Measurements from ENCODE around the gene OGFOD1.
"Not testable (repeated sequence)": the region's sequence is repeated elsewhere in the genome, so short reads cannot be mapped to it uniquely, and the experiment has no call there.

The OGFOD1 gene

DNA sequence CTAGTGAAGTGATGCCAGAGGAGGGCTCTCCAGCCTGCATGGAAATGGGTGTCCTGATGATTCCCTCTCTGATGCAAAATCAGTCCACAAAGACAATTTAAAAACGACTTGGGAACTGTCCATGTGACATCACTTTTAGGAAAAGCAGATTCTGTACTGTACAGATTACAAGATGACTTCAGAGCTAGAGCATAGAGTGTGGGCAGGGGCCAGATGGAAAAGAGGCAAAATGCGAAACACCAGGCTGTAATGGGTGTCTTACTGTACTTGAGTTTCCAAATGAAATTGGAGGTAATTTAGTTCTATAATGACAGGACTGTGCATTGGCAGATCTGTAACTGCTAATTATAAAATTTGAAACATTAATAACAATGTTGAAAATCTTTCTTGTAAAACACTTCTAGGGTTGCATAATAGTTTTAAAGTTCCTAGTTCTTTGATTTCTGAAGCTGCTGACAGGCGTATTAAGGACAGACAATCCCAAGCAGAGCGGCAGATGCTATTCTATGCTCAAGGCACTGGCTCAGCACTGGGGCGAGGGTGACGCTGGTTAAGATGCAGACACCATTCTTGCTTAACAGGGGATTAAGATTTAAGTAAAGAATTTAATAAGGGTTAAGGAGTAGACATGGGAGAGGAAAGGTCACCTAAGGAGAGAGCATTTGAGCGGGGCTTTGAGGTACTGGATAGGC lies 29.6 kb downstream of the OGFOD1 start:
- DNase-seq, result peak; percentile 5 to 37 (median 30)

DNA sequence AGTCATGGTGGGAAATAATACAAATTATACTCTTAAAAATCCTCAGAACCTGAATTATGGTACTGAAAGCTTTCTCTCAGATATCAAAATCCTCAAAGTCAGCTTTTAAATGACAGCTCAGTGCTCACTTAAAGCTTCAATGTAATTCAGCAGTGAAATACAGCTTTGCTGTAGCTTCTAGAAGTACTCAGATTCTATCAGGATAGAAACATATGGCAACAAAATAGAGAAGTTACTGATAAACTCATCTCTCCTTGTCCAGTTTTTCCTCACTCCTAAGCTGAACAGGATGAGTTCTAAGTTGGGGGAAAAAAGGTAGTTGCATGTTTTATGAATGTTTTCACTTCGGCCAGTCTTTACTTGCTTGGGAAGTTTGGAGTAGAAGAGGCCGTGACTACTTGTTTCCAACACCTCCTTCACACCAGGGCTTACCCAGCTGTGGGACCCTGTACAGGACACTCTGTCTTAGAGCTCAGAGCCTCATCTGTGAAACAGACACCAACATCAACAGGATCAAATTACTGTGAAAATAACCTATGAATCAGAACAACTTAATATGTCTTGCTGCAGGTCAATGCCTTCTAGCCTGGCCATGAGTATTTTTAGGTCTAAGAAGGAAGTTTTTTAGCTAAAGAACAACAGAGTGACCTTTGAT lies 30.2 kb downstream of the OGFOD1 start:
- no peak for DNase-seq

DNA sequence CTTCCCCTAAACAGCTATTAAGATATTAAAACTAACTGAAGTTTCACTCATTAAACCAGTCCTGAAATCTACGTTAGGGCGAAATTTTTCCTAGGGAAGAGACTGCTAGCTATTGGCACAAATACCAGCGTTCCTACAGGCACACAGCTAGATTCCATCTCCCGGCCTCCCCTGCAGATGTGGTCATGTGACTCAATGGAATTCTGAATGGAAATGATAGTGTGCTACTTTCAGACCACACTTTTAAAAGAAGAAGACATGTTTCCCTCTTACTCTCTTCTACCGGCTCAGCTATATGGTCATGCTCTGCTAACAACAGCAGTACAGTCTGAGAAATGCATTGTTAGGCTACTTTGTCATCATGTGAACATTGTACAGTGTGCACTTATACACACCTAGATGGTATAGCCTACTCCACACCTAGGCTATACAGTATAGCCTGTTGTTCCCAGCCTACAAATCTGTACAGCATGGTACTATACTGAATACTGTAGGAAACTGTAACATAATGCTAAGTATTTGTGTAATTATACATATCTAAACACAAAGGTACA lies 31.4 kb downstream of the OGFOD1 start:
- no peak for DNase-seq

DNA sequence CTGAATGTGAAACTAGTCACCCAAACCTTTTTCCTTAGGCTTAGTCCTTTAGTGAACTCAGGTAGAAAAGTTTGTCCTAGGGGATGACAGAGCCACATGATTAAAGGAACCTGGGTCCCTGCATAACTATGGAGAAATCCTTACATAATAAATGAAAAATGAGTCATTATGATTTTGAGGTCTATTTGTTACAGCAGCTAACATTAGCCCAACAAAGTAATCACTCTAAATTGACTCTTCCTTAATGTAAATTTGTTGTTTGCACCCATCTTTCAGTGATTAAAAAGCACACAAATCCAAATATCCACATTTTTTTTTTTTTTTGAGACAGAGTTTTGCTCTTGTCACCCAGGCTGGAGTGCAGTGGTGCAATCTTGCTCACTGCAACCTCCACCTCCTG lies 32.0 kb downstream of the OGFOD1 start:
- no peak for DNase-seq

DNA sequence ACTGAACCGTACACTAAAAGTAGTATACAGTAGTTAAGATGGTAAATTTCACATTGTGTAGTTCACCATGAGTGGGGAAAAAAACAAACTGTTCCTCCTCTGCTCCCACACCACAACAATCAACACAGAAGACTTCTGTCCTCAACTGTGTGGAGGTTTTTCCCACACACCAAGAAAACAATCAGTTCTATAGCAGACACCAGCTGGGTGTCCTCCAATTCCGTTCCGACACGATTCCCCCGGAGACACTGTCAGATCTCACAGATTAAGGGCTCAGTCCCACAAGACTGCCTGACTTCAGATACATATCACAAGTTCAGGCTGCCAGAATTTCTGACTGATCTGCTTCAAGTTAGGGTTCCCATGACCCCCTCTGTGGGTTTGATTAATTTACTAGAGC lies 36.7 kb downstream of the OGFOD1 start:
- DNase-seq, result no peak

DNA sequence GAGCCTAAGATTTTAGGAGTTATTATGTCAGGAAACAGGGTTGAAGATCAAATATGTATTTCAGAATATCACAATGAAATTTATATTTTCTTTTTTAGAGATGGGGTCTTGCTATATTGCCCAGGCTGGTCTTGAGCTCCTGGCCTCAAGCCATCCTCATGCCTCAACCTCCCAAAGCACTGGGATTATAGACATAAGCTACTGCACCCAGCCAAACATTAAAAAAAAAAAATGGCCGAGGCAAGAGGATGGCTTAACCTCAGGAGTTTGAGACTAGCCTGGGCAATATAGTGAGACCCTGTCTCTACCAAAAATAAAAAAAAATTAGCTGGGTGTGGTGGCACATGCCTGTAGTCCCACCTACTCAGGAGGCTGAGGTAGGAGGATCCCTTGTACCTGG lies 37.5 kb downstream of the OGFOD1 start:
- DNase-seq, result not testable (repeated sequence)

DNA sequence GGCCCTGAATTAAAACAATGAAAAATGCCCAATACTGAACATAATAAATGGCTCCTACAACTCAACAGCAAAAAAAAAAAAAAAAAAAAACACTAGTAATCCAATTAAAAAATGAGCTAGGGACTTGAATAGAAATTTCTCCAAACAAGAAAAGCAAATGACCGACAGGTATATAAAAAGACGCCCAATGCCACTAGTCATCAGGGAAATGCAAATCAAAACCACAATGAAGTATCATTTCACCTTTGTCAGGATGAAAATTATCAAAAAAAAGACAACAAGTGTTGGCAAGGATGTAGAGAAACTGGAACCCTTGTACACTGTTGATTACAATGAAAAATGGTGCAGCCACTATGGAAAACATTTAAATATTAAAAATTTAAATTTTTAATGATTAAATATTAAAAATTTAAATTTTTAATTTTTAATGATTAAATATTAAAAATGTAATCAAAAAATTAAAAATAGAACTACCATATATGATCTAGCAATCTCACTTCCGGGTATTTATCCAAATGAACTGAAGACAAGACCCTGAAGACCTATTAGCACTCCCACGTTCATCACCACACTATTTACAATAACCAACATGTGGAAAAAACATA lies 40.4 kb downstream of the OGFOD1 start:
- no peak for DNase-seq

DNA sequence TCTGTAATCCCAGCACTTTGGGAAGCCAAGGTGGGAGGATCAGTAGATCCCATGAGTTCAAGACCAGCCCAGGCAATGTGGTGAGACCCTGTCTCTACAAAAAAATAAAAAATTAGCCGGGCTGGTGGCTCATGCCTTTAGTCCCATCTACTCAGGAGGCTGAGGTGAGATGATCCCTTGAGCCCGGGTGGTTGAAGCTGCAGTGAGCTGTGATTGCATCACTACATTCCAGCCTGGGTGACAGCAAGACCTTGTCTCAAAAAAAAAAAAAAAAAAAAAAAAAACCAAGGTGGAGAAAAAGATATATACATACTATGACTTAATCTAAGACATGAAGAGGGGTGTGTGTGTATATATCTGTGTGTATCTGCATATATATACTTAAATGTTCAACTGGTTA lies 41.8 kb downstream of the OGFOD1 start:
- DNase-seq, result no peak

DNA sequence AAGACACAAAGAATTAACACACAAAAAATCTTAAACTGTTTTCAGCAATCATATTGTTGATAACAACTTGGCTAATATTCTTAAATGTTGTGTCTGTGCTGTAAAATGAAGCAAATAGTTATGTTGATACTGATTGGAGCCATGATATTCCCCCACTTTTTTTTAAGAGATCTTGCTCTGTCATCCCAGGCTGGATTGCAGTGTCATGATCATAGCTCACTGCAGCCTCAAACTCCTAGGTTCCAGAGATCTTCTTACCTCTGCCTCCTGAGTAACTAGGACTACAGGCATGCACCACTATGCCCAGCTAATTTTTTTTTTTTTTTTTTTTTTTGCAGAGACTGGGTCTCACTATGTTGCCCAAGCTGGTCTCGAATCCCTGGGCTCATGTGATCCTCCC lies 42.5 kb downstream of the OGFOD1 start:
- DNase-seq, result no peak

DNA sequence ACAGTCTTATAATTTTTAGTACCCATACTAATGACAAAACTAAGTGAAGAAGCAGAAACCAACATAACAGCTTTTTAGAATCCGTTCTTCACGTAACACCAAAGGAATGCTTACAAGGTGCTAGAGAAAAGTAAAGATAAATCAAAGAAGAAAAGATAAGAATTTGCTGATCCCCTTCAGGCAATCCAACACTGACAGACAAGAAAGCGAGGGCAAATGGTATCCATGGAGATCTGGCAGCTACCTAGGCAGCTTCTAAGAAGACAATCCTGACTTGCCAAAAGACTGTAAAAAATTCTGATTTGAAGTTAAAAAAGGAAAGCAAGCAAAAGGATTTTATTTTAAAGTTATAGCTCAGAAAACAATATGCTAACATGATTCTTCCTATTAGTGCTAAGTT lies 53.8 kb downstream of the OGFOD1 start:
- no peak for DNase-seq

DNA sequence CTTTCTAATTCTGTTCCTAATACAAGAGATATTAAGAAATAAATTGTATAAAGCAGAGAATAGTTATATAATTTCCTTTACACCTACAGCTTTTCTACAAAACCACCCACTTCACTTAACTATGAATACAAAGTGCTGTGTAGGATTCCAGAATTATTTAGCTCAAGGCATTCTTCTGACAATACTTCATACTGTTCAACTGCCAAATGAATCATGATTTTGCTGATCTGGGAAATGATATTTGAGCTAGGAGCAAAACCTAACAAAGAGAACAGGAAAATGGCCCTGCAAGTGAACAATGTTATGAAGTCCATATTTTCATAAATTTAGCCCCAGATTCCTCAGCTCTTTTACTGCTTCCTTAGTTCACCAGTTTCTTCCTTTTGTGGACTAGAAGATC lies 55.6 kb downstream of the OGFOD1 start:
- DNase-seq, result no peak

DNA sequence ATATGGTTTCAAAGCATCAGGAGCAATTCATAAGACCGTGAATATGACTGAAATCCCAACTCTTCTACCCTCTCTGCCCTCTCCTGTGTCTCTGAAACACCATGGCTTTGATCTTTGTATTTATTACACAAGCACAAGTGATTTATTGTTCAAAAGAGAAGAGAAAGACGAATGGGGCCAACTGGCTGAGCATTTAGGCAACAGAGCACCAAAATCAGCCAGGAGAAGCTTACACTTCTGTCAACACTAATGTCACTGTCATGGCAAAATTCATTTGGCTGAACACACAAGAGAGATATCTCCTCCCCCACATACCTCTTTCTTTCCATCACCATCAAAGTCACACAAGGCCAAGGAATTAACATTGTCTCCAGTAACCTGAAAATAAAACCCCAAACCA lies 59.2 kb downstream of the OGFOD1 start:
- no peak for DNase-seq

DNA sequence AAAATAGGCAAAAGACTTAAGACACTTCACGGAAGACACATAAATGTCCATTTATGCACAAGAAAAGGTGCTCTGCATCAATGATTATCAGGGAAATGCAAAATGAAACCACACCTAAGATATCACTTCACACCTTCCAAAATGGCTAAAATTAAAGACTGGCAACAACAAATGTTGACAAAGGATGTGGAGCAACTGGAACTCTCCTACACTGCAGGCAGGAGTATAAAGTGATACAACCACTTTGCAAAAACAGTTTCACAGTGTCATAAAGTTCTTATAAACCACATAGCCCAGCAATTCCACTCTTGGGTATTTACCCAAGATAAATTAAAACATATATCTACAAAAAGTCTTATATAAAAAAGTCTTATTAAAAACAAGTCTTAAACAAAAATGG lies 60.7 kb downstream of the OGFOD1 start:
- no peak for DNase-seq

DNA sequence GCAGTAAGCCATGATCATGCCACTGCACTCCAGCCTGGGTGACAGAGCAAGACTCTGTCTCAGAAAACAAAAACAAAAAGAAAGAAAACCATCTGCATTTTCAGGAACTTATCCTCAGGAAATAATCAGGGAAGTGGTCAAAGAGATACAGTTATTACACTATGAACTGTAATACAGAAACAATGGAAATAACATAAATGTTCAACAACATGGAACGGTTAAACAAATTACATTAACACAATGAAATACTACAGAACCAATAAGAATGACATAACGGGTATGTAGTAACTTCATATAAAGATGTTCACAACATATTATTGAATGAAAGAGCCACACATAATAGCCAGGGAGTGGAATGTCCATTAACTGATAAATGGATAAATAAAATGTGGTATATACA lies 61.7 kb downstream of the OGFOD1 start:
- DNase-seq, result peak in 2 of 4 experiments; percentile 28 to 32

DNA sequence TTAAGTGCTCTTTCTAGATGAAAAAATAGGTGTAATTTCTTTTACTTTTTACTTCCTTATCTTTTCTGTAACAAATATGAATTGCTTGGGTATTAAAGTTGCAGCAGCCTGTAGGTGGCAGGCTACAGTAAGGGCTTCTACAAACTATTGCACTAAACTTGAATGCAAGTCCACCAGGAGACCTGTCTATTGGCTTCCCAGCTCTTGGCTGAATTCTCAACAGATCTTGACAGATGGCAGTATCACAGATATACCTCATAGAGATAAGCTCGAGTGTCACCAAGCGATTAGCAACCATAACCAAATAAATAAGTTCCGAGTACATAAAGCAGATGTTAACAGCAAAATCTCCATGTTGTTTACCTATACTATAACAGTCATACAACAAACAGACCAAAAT lies 62.6 kb downstream of the OGFOD1 start:
- peak; percentile 57 to 75 (median 68) for DNase-seq

DNA sequence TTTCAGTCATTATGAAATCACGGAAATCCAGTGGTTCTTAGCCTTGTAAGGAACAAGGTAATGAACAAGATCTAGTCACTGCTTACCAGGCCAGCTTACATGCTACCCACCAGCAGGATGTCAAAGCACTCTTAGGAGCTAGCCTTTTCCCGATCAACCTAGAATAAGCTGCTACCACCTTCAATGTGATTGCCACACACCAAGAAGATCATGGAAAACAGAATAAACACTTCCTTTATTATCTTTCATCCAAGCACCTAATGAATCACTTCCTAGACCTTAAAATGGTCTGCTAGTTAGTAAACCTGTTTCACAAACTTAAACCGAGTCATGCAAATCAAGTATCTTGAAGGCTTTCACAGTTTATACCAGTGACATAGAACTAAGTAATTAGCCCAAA lies 63.5 kb downstream of the OGFOD1 start:
- DNase-seq, result no peak

DNA sequence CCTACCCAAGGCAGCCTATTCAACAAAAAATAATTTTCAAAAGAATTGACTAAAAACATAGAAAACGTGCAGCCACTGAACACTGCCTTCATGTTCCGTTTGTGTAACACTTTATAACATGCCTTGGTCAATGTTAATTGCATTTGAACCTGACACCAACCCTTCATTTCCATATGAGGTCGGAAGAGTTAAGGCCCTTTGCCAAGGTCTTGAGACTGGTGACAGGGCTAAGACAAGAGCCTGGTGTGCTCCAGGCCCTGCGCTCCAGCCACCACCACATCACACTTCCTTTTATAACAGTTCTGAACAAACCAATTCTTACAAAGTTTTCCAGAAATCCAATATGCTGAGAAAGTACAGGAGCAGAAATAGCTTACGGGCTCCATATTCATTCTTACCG lies 64.3 kb downstream of the OGFOD1 start:
- DNase-seq, result no peak

DNA sequence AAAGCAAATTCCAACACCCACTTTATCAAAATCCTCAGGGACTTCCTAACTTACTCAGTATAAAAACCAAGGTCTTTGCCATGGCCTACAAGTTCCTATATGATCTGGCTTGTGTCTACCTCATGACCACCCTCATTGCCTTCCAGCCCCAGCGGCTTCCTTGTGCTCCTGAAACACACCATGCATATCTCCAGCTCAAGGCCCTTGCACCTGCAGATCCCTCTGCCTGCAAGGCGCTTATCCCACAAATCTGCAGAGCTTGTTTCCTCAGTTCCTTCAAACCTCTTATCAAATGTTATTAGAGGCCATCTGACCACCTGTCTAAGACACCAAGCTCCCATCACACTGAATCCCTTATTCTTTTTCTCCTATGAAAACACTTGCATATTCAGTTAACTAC lies 65.9 kb downstream of the OGFOD1 start:
- no peak for DNase-seq

DNA sequence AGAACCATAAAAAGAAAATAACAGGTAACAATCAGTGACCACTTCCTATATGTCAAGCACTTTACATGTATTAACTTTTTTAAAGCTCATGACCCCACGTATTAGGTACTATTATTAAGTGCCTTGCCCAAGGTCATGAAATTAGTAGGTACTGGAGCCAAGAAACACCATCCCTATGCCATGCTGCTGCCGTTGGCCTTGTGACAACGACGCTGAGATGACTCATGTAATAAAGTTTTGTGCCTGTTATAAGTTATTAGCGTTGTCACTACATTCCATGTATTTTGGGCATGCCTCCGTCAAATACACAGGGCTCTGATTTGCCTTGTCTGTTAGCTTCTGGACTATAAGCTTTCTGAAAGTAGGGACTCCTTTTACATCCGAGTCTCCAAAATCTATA lies 67.1 kb downstream of the OGFOD1 start:
- DNase-seq, result no peak

DNA sequence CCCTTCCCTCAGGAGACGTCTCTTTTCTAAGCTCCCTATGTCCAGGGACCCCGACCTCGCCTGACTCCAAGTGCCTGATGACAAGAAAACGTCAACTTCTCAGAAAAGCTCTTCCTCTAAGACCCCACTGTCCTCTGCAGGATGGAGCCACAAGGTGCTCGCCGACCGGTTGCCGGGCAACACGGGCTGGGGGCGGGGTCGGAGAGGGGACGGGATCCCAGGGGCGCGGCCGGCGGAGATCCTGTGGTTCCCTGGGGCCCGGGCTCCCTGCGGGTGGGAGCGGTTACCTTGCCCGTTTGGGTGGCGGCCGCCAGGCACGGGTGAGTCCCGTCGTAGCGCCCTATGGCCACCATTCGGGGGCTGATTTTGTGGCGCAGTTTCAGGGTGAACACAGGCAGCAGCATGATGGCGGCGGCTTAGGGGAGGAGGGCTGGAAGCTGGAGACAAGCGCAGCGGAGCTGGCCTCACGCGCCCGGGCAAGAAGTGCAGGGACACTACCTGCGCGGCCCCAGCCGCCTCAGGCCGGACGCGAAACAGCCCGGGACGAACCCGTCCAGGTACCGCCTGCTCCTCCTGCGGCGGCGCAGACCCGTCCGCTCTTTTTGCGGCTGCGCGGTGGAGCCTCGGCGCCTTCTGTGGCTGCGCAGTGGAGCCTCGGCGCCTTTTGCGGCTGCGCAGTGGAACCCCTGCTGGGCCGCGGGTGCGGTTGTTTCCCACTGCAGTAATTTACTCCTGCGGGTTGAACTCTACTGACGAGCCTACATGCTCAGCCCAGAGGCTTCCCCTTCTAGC lies 68.3 kb downstream of the OGFOD1 start, which contains the start of gene BBS2:
Gene BBS2 (minus strand): TSS at position 566 of the 792 bp plus-strand sequence. CDS start 162 bp downstream, at position 404.
- DNase-seq, result peak; percentile 92 to 97 (median 94)

DNA sequence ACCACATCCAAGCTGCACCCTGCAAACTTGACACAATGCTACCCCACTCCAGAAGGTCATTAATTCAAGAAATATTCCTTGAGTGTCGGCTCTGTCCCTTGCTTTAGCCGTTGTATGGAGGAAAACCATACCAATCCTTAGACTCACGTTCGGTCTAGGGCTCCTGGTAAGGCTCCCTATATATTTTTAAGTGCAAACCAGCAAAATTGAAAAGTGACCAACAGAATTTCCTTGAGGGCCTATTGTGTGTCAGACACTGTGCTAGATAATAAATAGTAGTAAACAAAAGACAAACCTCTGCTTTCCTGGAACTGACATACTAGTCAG lies 68.9 kb downstream of the OGFOD1 start:
- no peak for DNase-seq

DNA sequence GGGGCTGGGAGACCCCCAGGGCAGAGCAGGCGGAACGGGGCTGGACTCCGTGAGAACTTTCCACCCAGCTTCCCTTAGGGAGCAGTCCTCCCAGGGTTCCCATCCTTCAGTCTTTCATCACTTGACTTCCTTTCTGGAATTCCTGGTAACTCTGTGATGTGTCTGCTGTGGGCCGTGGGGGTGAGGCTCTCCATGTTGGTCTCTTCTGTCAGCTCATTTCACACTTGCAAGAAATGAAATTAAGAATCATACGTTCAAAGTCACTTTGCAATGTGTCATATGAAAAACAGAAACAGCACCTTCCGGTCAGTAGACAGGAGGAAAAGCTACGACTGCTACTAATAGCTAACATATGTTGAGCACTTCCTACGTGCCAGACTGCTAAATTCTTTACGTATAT lies 73.9 kb downstream of the OGFOD1 start:
- no peak for DNase-seq
